AG04450 (cell line): ENCODE results near the gene MIGA1. TPM values are rescaled to one million over a fixed set of nuclear protein-coding genes. Genes with fewer than 3 reads are reported as not detected.
"Not testable (repeated sequence)": the region's sequence is repeated elsewhere in the genome, so short reads cannot be mapped to it uniquely, and the experiment has no call there.

Source experiments
- CTCF ChIA-PET: fragments of 300-600, 350-600 bp; formaldehyde crosslinking; extraction: SDS; loops from one replicate; lab custom pipeline; 2022; ENCODE audit warnings: antibody characterized with exemption, inconsistent platforms; lab: Charles Lee
- POLR2A ChIA-PET: fragments of 350-600 bp; formaldehyde crosslinking; extraction: SDS; loops from one replicate; lab custom pipeline; 2021; ENCODE audit warnings: antibody characterized with exemption, inconsistent platforms; lab: Yijun Ruan, JAX
- DNase-seq: peaks from one replicate; pipeline ENCODE4 v3.0.0-alpha.2; 2011; ENCODE audit warnings: low read depth, low spot score
- H3K27ac ChIP-seq: one replicate; pipeline ENCODE4 v1.5.1; 2012; ENCODE audit warnings: low read depth, low read length, control low read depth
- H3K27me3 ChIP-seq: one replicate; pipeline ENCODE4 v1.6.0; 2012; ENCODE audit warnings: low read length; ENCODE audit not compliant: control insufficient read depth, insufficient read depth
- H3K4me3 ChIP-seq: 2 replicates; pipeline ENCODE4 v1.5.1; 2011; ENCODE audit warnings: mild to moderate bottlenecking, low read depth, low read length, control low read depth
- H3K9me3 ChIP-seq: 2 replicates; pipeline ENCODE4 v1.5.1; 2012; ENCODE audit warnings: low read length; ENCODE audit not compliant: control insufficient read depth, insufficient read depth
- polyA plus RNA-seq: library from polyadenylated mRNA; depleted of rRNA; stranded (reverse); fragments of >200 nt; gene quantifications from 2 replicates; pipeline ENCODE4 v1.2.3, GENCODE V29; 2011
- TF ChIP-seq, protein P1 (sequence below): IDR thresholded peaks from 2 replicates; pipeline ENCODE4 v1.5.1; 2011; ENCODE audit warnings: low read depth, low read length, control low read depth, inconsistent platforms

The MIGA1 gene
- polyA plus RNA-seq, 1 experiment: 5.5 TPM

DNA sequence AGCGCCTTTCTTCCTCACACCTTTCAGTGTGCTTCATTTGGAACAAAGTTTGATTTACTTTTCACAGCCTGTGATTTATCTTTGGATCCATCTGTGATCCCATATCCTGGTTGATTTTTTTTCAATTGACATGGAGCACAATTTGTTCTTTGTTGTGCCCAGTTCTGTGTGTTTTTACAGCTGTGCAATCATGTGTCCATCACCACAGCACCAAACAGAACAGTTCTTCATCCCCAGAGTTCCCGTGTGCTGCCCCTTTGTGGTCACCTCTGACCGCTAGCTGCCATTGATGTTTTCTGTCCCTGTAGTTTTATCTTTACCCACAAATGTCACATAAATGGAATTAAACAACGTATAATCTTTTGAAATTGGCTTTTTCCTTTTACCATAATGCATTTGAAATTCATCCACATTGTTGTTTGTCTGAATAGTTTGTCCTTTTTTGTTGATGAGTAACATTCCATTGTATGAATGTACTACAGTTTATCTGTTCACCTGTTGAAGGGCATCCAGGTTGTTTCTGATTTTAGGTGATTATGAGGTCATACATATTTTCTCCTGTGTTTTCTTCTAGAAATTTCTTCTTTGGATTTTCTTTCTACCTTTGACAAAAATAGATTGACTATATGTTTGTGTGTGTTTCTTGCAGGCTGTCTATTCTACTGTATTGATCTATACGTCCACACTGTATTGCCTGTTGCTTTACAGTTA, 17.4 kb downstream of the MIGA1 start:
- CTCF ChIA-PET: interaction anchor here (0.7 to 1.2 kb wide), 3 partner anchors 11 to 318 kb away, joined by 4 to 5 read pairs (median 4); no protein-coding TSS in a partner anchor
- H3K27ac ChIP-seq: no peak overlapping the region
- no peaks in the 10 kb centered on the region for H3K27me3 ChIP-seq
- DNase-seq: no peak
- H3K4me3 ChIP-seq: no peak overlapping the region
- POLR2A ChIA-PET: no interaction called here
- TF ChIP-seq, protein P1, sequence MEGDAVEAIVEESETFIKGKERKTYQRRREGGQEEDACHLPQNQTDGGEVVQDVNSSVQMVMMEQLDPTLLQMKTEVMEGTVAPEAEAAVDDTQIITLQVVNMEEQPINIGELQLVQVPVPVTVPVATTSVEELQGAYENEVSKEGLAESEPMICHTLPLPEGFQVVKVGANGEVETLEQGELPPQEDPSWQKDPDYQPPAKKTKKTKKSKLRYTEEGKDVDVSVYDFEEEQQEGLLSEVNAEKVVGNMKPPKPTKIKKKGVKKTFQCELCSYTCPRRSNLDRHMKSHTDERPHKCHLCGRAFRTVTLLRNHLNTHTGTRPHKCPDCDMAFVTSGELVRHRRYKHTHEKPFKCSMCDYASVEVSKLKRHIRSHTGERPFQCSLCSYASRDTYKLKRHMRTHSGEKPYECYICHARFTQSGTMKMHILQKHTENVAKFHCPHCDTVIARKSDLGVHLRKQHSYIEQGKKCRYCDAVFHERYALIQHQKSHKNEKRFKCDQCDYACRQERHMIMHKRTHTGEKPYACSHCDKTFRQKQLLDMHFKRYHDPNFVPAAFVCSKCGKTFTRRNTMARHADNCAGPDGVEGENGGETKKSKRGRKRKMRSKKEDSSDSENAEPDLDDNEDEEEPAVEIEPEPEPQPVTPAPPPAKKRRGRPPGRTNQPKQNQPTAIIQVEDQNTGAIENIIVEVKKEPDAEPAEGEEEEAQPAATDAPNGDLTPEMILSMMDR: no peak
- H3K9me3 ChIP-seq: no peaks in the 10 kb centered on the region

DNA sequence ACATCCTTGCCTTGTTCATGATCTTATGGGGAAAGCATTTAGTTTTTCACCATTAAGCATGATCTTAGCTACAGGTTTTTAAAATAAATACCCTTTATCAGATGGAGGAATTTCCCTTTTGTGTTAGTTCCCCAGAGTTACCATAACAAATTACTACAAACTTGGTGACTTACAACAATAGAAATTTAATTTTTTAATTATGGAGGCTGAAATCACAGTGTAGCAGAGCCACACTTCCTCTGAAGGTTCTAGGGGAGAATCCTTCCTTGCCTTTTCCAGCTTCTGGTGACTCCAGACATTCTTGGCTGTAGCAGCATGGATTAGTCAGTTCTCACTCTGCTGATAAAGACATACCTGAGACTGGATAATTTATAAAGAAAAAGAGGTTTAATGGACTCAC, 18.5 kb downstream of the MIGA1 start:
- Histone ChIP-seq H3K27me3 (no peaks in the 10 kb centered on the region), H3K9me3 (no peaks in the 10 kb centered on the region), H3K4me3 (no peak overlapping the region), H3K27ac (no peak overlapping the region)
- no peak for DNase-seq
- POLR2A ChIA-PET: no interaction called here
- CTCF ChIA-PET: interaction anchor here (0.8 to 1.2 kb wide), 2 partner anchors 10 to 317 kb away, joined by 4 to 5 read pairs; no protein-coding TSS in a partner anchor
- TF ChIP-seq, protein P1: no peak

DNA sequence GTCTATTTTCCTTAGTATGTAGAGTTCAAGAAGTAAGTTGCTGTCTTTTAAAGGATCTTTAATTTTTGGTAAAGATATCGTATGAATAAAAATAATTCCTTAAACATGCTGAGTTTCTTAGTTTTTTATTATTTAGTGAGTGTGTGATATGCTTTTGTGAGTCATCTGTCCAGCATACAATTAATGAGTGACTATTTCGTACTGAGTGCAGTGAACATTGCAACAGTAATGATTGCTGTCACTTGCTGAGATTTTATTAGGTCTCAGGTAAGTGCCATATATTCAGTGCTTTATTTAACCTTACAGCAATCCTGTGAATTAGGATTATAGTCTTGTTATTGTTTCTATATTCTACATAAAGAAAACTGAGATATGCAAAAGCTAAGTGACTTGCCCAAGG, 22.6 kb downstream of the MIGA1 start:
- POLR2A ChIA-PET: no interaction called here
- no peak overlapping the region for H3K4me3 ChIP-seq
- DNase-seq: no peak
- CTCF ChIA-PET: no interaction called here
- TF ChIP-seq, protein P1: no peak
- H3K27me3 ChIP-seq: no peaks in the 10 kb centered on the region
- H3K27ac ChIP-seq: no peak overlapping the region
- H3K9me3 ChIP-seq: no peaks in the 10 kb centered on the region

DNA sequence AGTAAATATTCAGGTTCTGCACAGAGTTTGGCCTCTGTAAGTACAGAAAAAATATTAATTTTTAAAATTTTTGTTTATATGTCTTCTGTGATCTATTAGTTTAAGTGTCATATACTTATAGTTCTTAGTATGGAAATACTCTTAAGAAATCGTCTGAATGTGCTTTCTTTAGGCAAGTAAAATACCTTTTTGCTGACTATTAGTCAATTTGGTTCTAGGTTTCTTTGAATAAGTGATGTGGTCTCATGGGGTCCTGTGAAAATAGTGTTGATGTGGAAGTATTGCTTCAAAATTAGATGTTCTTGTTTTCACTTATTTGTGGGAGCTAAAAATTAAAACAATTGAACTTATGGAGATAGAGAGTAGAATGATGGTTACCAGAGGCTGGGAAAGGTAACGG, 23.9 kb downstream of the MIGA1 start:
- TF ChIP-seq, protein P1: no peak
- ChIA-PET CTCF (no interaction called here), POLR2A (no interaction called here)
- no peak overlapping the region for H3K27ac ChIP-seq
- no peak overlapping the region for H3K4me3 ChIP-seq
- H3K9me3 ChIP-seq: no peaks in the 10 kb centered on the region
- DNase-seq: no peak
- no peaks in the 10 kb centered on the region for H3K27me3 ChIP-seq

DNA sequence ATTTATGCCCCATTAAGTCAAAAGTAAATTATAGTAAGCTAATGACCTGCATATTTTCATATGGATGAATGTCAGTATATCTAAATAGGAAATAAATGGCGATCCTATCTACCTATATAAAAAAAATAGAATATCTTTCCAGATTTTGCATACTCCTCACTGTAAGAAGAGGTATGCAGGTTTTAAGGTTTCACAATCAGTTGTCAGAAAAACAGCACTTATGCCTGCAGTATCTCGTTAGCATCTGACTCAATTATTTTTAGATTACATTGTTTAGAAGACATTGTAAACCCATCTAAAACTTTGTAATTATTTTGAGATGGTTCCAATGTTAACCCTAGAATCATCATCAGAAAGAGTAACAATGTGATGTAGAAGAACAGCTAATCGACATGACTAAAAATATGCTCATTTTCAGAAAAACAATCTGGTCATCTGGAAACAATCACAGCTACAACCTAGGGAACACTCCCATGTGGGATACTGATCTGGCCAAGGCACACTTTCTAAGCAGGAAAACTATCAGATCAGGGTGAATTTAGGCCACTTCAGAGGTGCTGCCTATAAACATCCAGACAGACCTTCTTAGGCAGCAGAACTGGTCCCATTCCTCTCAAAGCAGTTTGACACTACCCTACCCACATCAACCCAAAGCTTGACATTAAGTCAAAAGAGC, 30.5 kb downstream of the MIGA1 start:
- DNase-seq, CTCF ChIA-PET: not testable (repeated sequence)

DNA sequence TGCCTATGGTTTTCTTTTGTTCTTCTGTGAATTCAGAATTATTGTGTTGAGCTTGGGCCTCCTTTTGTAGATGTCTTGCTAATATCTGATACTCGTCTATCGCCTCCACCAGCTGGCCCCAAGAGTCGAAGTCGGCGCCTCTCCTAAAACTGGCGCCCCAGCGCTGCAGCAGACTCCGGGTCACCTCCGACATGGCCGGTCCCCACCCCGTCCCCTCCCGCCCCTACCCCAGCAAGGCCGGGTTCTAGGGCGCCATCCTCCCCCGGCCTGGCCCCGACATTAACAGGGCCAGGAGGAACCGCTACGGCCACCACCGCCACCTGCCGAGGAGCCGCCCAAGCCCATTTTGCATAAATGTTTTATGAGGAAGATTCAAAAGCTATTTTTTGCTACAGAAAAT, 32.1 kb downstream of the MIGA1 start:
- POLR2A ChIA-PET, H3K27ac ChIP-seq, H3K4me3 ChIP-seq, DNase-seq, H3K27me3 ChIP-seq, H3K9me3 ChIP-seq, CTCF ChIA-PET: not testable (repeated sequence)

More for the DNA sequence above, 30.5 kb downstream of the MIGA1 start:
- H3K27ac ChIP-seq, POLR2A ChIA-PET, H3K9me3 ChIP-seq, H3K27me3 ChIP-seq, H3K4me3 ChIP-seq: not testable (repeated sequence)
